Cardiac fibroblast (primary cell): ENCODE measurements around the gene CDRT15L2.
"Not testable (repeated sequence)": the region's sequence is repeated elsewhere in the genome, so short reads cannot be mapped to it uniquely, and the experiment has no call there.

Experiments used
- DNase-seq, 2 donors: peaks; one replicate each; pipeline versions ENCODE4 v3.0.0 to v3.0.0-alpha.2; 2010; ENCODE audit warnings: low read depth in 2 of 2
- H3K4me3 ChIP-seq, 2 donors: replicated peaks in 1 of 2; 1 replicate in 1 of 2; 2 replicates in 1 of 2; pipeline ENCODE4 v1.5.1; 2011; ENCODE audit warnings: low read depth in 2 of 2, low read length in 2 of 2, mild to moderate bottlenecking in 2 of 2, moderate library complexity in 1 of 2

The CDRT15L2 gene

GRCh38 chr17:20579424-20579823, at the start of gene CDRT15L2:
CDRT15L2 (plus strand) TSS chr17:20579724; CDS start chr17:20579744, 20 bp downstream.
- H3K4me3 ChIP-seq, DNase-seq: not testable (repeated sequence)

GRCh38 chr17:20530104-20530503, 49.4 kb upstream of the CDRT15L2 start:
- DNase-seq, H3K4me3 ChIP-seq: not testable (repeated sequence)

GRCh38 chr17:20532544-20533090, 46.9 kb upstream of the CDRT15L2 start:
- H3K4me3 ChIP-seq: peak overlapping the region; percentile 24 to 35
- DNase-seq: peak in 1 of 2 donors; percentile 54

- H3K4me3 ChIP-seq: peak overlapping the region; percentile 42 to 48
- not testable (repeated sequence) for DNase-seq
These were observed 46.3 kb upstream of the CDRT15L2 start for GRCh38 chr17:20533206-20533605.

GRCh38 chr17:20534711-20535550, 44.6 kb upstream of the CDRT15L2 start:
- DNase-seq, H3K4me3 ChIP-seq: not testable (repeated sequence)

- DNase-seq, H3K4me3 ChIP-seq: not testable (repeated sequence)
These were observed 39.1 kb upstream of the CDRT15L2 start for GRCh38 chr17:20540414-20540813.

GRCh38 chr17:20540865-20541264, 38.7 kb upstream of the CDRT15L2 start:
- H3K4me3 ChIP-seq: not testable (repeated sequence)
- DNase-seq: peak in 1 of 2 donors; percentile 7

- DNase-seq: peak; percentile 6 to 17
- H3K4me3 ChIP-seq: not testable (repeated sequence)
These were observed 37.5 kb upstream of the CDRT15L2 start for GRCh38 chr17:20541853-20542546.

- not testable (repeated sequence) for DNase-seq
These were observed 31.6 kb upstream of the CDRT15L2 start for GRCh38 chr17:20547923-20548322.

GRCh38 chr17:20552920-20553319, 26.6 kb upstream of the CDRT15L2 start:
- not testable (repeated sequence) for H3K4me3 ChIP-seq, DNase-seq

More at GRCh38 chr17:20547923-20548322, 31.6 kb upstream of the CDRT15L2 start:
- not testable (repeated sequence) for H3K4me3 ChIP-seq

- DNase-seq, H3K4me3 ChIP-seq: not testable (repeated sequence)
These were observed 24.8 kb upstream of the CDRT15L2 start for GRCh38 chr17:20554728-20555127.

GRCh38 chr17:20555135-20556010, 24.2 kb upstream of the CDRT15L2 start:
- H3K4me3 ChIP-seq, DNase-seq: not testable (repeated sequence)

- DNase-seq, H3K4me3 ChIP-seq: not testable (repeated sequence)
These were observed 21.4 kb upstream of the CDRT15L2 start for GRCh38 chr17:20558096-20558495.

- not testable (repeated sequence) for H3K4me3 ChIP-seq, DNase-seq
These were observed 20.5 kb upstream of the CDRT15L2 start for GRCh38 chr17:20559018-20559417.
